Gastroesophageal sphincter (tissue), 4 donors: ENCODE results near the gene BPGM. TPM values are rescaled to one million over a fixed set of nuclear protein-coding genes. Genes with fewer than 3 reads are reported as not detected.

ENCODE experiments used
- ATAC-seq: fragments of 150-250 bp; one replicate; pipeline ENCODE4 v1.9.1; 2016; ENCODE audit warnings: mild to moderate bottlenecking, moderate library complexity
- H3K27ac ChIP-seq, 4 donors: fragments of 200-600 bp; sonication (generic) in 3 of 4; 1 replicate in 3 of 4; 2 replicates in 1 of 4; pipeline ENCODE4 v1.5.1; 2016 to 2019
- H3K27me3 ChIP-seq: fragments of 200-600 bp; sonication (generic); one replicate; pipeline ENCODE4 v1.5.1; 2019
- H3K36me3 ChIP-seq, 2 donors: fragments of 200-600 bp; sonication (generic); one replicate each; pipeline ENCODE4 v1.5.1; 2019; ENCODE audit warnings: control low read depth in 1 of 2
- H3K4me1 ChIP-seq, 3 donors: fragments of 200-600 bp; sonication (generic); 1 replicate in 2 of 3; 2 replicates in 1 of 3; pipeline ENCODE4 v1.5.1; 2016 to 2019; ENCODE audit warnings: control low read depth in 2 of 3
- H3K4me3 ChIP-seq, 2 donors: fragments of 200-600 bp; sonication (generic); one replicate each; pipeline ENCODE4 v1.5.1; 2019; ENCODE audit warnings: mild to moderate bottlenecking in 1 of 2, moderate library complexity in 1 of 2
- H3K9me3 ChIP-seq, 3 donors: fragments of 200-600 bp; sonication (generic); one replicate each; pipeline ENCODE4 v1.5.1; 2017 to 2019; ENCODE audit warnings: control low read depth in 2 of 3
- EP300 ChIP-seq: sonication (generic); formaldehyde crosslinking; IDR thresholded peaks from one replicate; pipeline ENCODE4 v1.6.1; 2017; ENCODE audit warnings: antibody characterized with exemption, mild to moderate bottlenecking
- POLR2A ChIP-seq, 2 donors: fragments of 450-650 bp; IDR thresholded peaks; one replicate each; pipeline ENCODE4 v1.6.1; 2017; ENCODE audit warnings: antibody characterized with exemption in 2 of 2, mild to moderate bottlenecking in 2 of 2, moderate library complexity in 1 of 2
- POLR2AphosphoS5 ChIP-seq: sonication (generic); formaldehyde crosslinking; IDR thresholded peaks from one replicate; pipeline ENCODE4 v1.6.1; 2017; ENCODE audit warnings: antibody characterized with exemption
- WGBS, 2 donors: methylation state at CpG; one replicate each; pipeline ENCODE4 v1.1.5; 2018; ENCODE audit warnings: low coverage in 1 of 2; 5-methylcytosine and 5-hydroxymethylcytosine counted together
- total RNA-seq, 4 donors: library from RNA; depleted of rRNA; stranded (reverse); fragments of >200 nt; gene quantifications; one replicate each; pipeline ENCODE4 v1.1.0, GENCODE V29; 2016
- TF ChIP-seq, protein P1 (sequence below), 4 experiments: fragments of 200-600 bp in 2 of 4; fragments of 450-650 bp in 2 of 4; sonication (generic) in 1 of 4; IDR thresholded peaks; one replicate each; pipeline ENCODE4 v1.5.1; 2017 to 2019; ENCODE audit warnings: antibody characterized with exemption in 4 of 4, mild to moderate bottlenecking in 2 of 4, moderate library complexity in 2 of 4

Gene BPGM
- total RNA-seq, 4 donors from 2014 or later: 16.0 to 35.6 (median 29.6) TPM

DNA sequence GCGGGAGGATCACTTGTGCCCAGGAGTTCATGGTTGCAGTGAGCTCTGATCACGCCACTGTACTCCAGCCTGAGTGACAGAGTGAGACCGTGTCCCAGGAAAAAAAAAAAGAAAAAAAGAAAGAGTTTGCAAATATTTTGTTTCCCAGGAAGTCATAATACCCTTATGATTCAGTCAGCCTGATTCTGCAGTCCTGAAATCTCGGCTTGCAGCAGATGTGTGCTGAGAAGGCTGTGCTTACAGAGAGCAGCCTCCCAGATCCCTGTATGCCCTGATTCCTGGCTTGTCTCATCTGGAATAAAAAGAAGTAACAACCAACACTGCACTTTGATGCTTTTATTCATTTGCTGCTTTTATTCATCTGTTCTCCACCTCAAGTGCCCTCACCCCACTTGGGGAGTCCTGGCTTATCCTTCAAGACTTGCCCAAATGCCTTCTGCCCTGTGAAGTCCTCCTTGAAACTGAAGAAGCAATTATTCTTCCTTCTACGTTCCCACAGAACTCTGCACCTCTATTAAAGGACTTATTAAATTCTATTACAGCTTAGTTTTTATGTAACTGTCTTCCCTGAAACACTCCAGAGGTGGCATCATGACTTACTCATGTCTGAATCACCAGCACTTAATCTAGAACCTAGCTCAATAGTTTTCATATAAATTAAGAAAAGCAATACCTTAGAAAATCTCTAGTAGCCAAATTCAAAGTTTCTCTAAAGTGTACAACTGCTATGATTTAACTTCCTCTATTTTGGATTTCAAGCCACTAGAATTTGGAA is 27.7 kb upstream of the BPGM start:
- H3K4me1 ChIP-seq: no peaks in the 10 kb centered on the region
- TF ChIP-seq POLR2AphosphoS5 (no peak), POLR2A (IDR thresholded peaks at IDR 0.05) (no peak), EP300 (no peak)
- TF ChIP-seq, protein P1, sequence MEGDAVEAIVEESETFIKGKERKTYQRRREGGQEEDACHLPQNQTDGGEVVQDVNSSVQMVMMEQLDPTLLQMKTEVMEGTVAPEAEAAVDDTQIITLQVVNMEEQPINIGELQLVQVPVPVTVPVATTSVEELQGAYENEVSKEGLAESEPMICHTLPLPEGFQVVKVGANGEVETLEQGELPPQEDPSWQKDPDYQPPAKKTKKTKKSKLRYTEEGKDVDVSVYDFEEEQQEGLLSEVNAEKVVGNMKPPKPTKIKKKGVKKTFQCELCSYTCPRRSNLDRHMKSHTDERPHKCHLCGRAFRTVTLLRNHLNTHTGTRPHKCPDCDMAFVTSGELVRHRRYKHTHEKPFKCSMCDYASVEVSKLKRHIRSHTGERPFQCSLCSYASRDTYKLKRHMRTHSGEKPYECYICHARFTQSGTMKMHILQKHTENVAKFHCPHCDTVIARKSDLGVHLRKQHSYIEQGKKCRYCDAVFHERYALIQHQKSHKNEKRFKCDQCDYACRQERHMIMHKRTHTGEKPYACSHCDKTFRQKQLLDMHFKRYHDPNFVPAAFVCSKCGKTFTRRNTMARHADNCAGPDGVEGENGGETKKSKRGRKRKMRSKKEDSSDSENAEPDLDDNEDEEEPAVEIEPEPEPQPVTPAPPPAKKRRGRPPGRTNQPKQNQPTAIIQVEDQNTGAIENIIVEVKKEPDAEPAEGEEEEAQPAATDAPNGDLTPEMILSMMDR (IDR thresholded peaks at IDR 0.05): no peak
- no peak overlapping the region for H3K27ac ChIP-seq
- WGBS, 2 donors: 57 to 59% methylated on average over 3 to 5 of the region's 5 CpGs
- H3K4me3 ChIP-seq: no peak overlapping the region
- H3K9me3 ChIP-seq: no peaks in the 10 kb centered on the region
- H3K27me3 ChIP-seq: peaks cover 14% of the 10 kb centered on the region
- no peak for ATAC-seq
- H3K36me3 ChIP-seq: no peaks in the 10 kb centered on the region

DNA sequence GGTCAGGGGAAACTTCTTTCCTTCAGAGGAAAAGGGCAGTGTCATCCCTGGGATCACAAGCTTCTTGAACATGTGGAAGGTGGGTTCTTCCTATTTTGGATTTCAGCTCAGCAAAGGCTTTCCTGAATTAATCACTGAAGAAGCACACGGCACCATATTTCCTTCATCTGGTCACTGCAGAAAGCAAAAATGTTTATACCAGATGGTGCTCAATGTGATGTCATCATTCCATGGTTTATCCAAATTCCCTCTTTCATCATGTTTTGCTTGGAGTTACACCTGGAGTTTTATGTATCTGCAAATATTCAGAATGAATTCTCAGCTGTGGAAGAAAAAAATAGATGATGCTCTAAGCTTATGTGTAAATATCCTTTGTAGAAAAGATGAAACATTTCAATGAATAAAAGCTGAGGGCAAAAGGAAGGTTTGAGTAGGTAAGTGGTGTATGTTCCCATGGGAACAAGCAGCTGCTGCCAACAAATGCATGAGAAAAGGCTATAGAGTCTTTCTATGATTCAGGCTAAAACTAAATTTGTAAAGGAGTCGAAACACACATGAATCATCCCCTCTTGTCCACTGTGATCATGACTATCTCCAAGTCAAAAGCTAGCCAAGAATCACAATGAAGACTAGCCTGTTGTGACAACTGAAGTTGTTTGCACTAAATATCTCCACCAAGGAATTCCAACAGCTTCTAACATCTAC is 26.9 kb upstream of the BPGM start:
- Histone ChIP-seq H3K9me3 (no peaks in the 10 kb centered on the region), H3K27me3 (peaks cover 18% of the 10 kb centered on the region), H3K4me1 (no peaks in the 10 kb centered on the region), H3K4me3 (no peak overlapping the region), H3K27ac (no peak overlapping the region), H3K36me3 (no peaks in the 10 kb centered on the region)
- no peak for ATAC-seq
- WGBS, 2 donors: 23 to 27% methylated on average over 2 of the region's 2 CpGs
- TF ChIP-seq POLR2AphosphoS5: no peak

DNA sequence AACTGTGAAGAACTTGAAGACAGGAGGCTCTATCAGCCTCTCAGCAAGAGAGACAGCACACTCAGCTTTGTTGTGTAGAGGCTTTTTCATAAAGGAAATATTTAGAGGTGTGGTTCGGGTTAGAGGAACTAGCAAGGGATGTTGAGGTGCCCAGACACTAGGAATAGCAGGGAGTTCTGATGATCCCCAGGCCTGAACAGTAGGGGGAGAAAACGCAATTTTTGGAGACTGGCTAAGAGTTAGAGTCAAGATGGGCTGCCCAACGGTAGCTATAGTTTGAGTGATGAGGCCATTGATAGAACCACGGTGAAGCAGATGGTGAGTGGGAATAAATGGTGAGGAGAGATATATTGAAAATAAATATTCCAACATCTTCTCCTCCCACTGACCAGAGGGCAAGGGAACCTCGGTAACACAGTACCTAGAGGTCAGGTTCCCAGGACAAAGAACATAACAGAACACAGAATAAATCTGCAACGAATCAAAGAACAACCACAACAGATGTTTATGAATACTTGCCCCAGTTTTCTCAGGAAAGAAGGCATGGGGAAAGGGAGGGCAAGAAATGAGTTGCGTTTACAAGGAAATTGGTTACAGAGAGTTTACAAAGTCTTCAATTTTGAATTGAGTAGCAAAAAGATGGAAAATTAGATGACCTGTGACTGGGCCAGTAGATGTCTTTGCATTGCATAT is 24.2 kb upstream of the BPGM start:
- TF ChIP-seq, protein P1 (IDR thresholded peaks at IDR 0.05): no peak
- TF ChIP-seq EP300: no peak
- TF ChIP-seq POLR2AphosphoS5: no peak
- TF ChIP-seq POLR2A (IDR thresholded peaks at IDR 0.05): no peak
- WGBS, 2 donors: 52 to 53% methylated on average over 5 to 7 of the region's 7 CpGs
- Histone ChIP-seq H3K4me3 (no peak overlapping the region), H3K36me3 (no peaks in the 10 kb centered on the region), H3K9me3 (no peaks in the 10 kb centered on the region), H3K4me1 (no peaks in the 10 kb centered on the region), H3K27me3 (peaks cover 34% of the 10 kb centered on the region), H3K27ac (no peak overlapping the region)
- ATAC-seq: no peak

DNA sequence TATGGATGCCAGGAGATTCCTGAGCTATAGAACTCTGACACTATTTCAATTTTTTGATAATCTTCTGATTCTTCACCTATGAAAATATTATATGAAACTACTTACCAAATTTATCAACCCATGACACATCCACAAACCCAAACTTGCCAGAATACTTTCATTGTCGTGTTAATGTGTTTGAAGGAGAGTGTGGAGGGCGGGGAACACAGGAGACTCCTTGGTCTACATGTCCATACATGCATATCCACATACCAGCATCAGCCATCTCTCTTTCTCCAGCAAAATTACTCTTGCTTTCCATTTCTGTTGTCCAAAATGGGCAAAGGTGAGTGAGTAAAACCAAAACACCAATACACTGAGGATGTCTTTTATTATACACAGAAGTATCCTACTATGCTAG is 23.5 kb upstream of the BPGM start:
- WGBS, 2 donors: 67 to 75% methylated on average over 2 of the region's 2 CpGs
- Histone ChIP-seq H3K4me1 (no peaks in the 10 kb centered on the region), H3K27me3 (peaks cover 34% of the 10 kb centered on the region), H3K27ac (no peak overlapping the region), H3K9me3 (no peaks in the 10 kb centered on the region), H3K4me3 (no peak overlapping the region), H3K36me3 (no peaks in the 10 kb centered on the region)
- no peak for ATAC-seq
- TF ChIP-seq EP300 (no peak), POLR2AphosphoS5 (no peak), POLR2A (IDR thresholded peaks at IDR 0.05) (no peak)
- TF ChIP-seq, protein P1 (IDR thresholded peaks at IDR 0.05): no peak

DNA sequence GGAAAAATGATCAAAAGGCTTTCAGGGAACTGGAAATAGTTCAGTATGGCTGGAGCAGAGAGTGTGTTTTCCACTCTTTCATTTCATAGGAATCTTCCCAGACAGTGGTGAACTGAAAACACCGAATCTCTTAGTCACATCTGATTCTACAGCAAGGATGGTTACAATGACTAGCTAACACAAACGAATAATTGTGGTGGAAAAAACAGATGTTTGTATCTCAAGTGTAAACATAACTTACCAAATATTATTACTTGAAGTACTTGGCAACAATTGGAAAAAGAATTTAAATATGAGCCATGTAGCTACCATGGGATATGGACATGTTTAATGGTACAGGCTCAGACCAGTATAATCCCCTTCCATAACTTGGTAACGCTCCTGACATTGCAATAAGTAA is 21.1 kb upstream of the BPGM start:
- peaks cover 34% of the 10 kb centered on the region for H3K27me3 ChIP-seq
- no peak for ATAC-seq
- H3K27ac ChIP-seq: no peak overlapping the region
- no peaks in the 10 kb centered on the region for H3K4me1 ChIP-seq
- H3K36me3 ChIP-seq: no peaks in the 10 kb centered on the region
- WGBS, 2 donors: 46 to 64% methylated on average over 3 of the region's 3 CpGs
- H3K4me3 ChIP-seq: no peak overlapping the region
- no peaks in the 10 kb centered on the region for H3K9me3 ChIP-seq
- TF ChIP-seq, protein P1 (IDR thresholded peaks at IDR 0.05): no peak
- TF ChIP-seq POLR2A (IDR thresholded peaks at IDR 0.05) (no peak), POLR2AphosphoS5 (no peak), EP300 (no peak)
